Osteoblast (primary cell): ENCODE measurements around the gene ID3. TPM values are rescaled to one million over a fixed set of nuclear protein-coding genes. Genes with fewer than 3 reads are reported as not detected.

ENCODE experiments used
- DNase-seq: peaks from one replicate; pipeline ENCODE4 v3.0.0; 2011; ENCODE audit warnings: low spot score, mixed read lengths; ENCODE audit not compliant: insufficient read length; ENCODE audit errors: missing footprints
- H2AFZ ChIP-seq: 2 replicates; pipeline ENCODE4 v1.6.0; 2011; ENCODE audit warnings: mild to moderate bottlenecking, low read length
- H3K27ac ChIP-seq: 2 replicates; pipeline ENCODE4 v1.5.1; 2011; ENCODE audit warnings: mild to moderate bottlenecking, low read depth, low read length, moderate library complexity
- H3K27me3 ChIP-seq: 2 replicates; pipeline ENCODE4 v1.6.0; 2012; ENCODE audit warnings: mild to moderate bottlenecking, control low read depth, inconsistent platforms, low read length, moderate library complexity; ENCODE audit not compliant: insufficient read depth
- H3K36me3 ChIP-seq: 2 replicates; pipeline ENCODE4 v1.5.1; 2011; ENCODE audit warnings: mild to moderate bottlenecking, low read length, control low read depth, moderate library complexity; ENCODE audit not compliant: insufficient read depth
- H3K4me1 ChIP-seq: 2 replicates; pipeline ENCODE4 v1.5.1; 2011; ENCODE audit warnings: mild to moderate bottlenecking, low read length, control low read depth, moderate library complexity; ENCODE audit not compliant: insufficient read depth
- H3K4me2 ChIP-seq: 2 replicates; pipeline ENCODE4 v1.6.0; 2011; ENCODE audit warnings: mild to moderate bottlenecking, low read length; ENCODE audit not compliant: insufficient read depth
- H3K4me3 ChIP-seq: fragments of 200-600 bp; sonication (generic); 3 replicates; pipeline ENCODE4 v1.5.1; 2012; ENCODE audit warnings: mild to moderate bottlenecking, low read length, inconsistent platforms; ENCODE audit not compliant: insufficient read depth
- H3K79me2 ChIP-seq: 2 replicates; pipeline ENCODE4 v1.6.0; 2012; ENCODE audit warnings: mild to moderate bottlenecking, low read length, control low read depth, inconsistent platforms; ENCODE audit not compliant: insufficient read depth
- H3K9me3 ChIP-seq: 2 replicates; pipeline ENCODE4 v1.5.1; 2011; ENCODE audit warnings: low read depth, low read length, control low read depth
- H4K20me1 ChIP-seq: 2 replicates; pipeline ENCODE4 v1.6.0; 2012; ENCODE audit warnings: mild to moderate bottlenecking, low read length, control low read depth; ENCODE audit not compliant: insufficient read depth
- total RNA-seq: library from RNA; depleted of rRNA; stranded (reverse); fragments of >200 nt; gene quantifications from 2 replicates; pipeline ENCODE4 v1.2.3, GENCODE V29; 2012
- TF ChIP-seq, protein P1 (sequence below): IDR thresholded peaks from 2 replicates; pipeline ENCODE4 v1.5.1; 2011; ENCODE audit warnings: mild to moderate bottlenecking, low read depth, low read length, moderate library complexity; ENCODE audit errors: extremely low read depth

Gene ID3
- total RNA-seq, 1 donor = 240 TPM

DNA sequence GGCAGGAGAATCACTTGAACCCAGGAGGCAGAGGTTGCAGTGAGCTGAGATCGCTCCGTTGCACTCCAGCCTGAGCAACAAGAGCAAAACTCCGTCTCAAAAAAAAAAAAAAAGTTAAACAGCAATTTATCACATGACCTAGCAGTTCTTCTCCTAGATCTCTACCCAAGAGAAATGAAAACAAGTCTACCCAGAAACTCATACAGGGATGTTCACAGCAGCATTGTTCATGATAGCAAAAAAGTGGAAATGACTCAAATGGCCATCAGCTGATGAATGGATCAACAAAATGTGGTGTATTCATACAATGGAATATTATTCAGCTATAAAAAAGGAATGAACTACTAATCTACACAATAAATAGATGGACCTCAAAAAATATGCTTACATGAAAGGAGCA, 12.2 kb upstream of the ID3 start:
- Histone ChIP-seq H3K4me3 (no peak overlapping the region), H3K4me1 (peaks cover 25% of the 10 kb centered on the region), H3K36me3 (no peaks in the 10 kb centered on the region), H2AFZ (no peak overlapping the region), H3K4me2 (no peak overlapping the region), H3K79me2 (no peaks in the 10 kb centered on the region), H4K20me1 (no peaks in the 10 kb centered on the region), H3K27ac (no peak overlapping the region), H3K9me3 (no peaks in the 10 kb centered on the region), H3K27me3 (no peaks in the 10 kb centered on the region)
- TF ChIP-seq, protein P1, sequence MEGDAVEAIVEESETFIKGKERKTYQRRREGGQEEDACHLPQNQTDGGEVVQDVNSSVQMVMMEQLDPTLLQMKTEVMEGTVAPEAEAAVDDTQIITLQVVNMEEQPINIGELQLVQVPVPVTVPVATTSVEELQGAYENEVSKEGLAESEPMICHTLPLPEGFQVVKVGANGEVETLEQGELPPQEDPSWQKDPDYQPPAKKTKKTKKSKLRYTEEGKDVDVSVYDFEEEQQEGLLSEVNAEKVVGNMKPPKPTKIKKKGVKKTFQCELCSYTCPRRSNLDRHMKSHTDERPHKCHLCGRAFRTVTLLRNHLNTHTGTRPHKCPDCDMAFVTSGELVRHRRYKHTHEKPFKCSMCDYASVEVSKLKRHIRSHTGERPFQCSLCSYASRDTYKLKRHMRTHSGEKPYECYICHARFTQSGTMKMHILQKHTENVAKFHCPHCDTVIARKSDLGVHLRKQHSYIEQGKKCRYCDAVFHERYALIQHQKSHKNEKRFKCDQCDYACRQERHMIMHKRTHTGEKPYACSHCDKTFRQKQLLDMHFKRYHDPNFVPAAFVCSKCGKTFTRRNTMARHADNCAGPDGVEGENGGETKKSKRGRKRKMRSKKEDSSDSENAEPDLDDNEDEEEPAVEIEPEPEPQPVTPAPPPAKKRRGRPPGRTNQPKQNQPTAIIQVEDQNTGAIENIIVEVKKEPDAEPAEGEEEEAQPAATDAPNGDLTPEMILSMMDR = no peak
- DNase-seq = no peak

DNA sequence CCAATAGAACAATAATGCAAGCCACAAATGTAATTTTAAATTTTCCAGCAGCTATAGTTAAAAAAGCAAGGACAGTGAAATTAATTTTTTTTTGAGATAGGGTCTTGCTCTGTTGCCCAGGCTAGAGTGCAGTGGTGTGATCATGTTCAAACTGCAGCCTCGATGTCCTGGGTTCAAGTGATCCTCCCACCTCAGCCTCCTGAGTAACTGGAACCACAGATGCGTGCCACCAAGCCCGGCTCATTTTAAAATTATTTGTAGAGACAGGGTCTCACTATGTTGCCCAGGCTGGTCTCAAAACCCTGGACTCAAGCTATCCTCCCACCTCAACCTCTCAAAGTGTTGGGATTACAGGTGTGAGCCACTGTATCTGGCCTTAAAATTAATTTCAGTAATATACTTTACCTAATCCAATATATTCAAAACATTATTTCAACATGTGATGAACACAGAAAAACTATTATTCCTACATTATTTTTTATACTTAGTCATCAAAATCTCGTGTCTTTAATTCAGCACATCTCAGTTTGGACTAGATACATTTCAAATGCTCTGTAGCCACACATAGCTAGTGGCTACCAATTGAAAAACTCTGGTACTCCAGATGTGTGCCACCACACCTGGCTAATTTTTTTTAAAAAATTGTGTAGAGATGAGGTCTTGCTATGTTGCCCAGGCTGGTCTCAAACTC, 10.8 kb upstream of the ID3 start:
- no peak overlapping the region for H3K4me3 ChIP-seq
- H3K27me3 ChIP-seq = no peaks in the 10 kb centered on the region
- peaks cover 12% of the 10 kb centered on the region for H3K4me1 ChIP-seq
- H3K27ac ChIP-seq = no peak overlapping the region
- no peak overlapping the region for H2AFZ ChIP-seq
- no peaks in the 10 kb centered on the region for H3K36me3 ChIP-seq
- no peak for DNase-seq
- no peaks in the 10 kb centered on the region for H3K9me3 ChIP-seq
- TF ChIP-seq, protein P1 = no peak
- H3K79me2 ChIP-seq = no peaks in the 10 kb centered on the region
- H4K20me1 ChIP-seq = no peaks in the 10 kb centered on the region
- no peak overlapping the region for H3K4me2 ChIP-seq

DNA sequence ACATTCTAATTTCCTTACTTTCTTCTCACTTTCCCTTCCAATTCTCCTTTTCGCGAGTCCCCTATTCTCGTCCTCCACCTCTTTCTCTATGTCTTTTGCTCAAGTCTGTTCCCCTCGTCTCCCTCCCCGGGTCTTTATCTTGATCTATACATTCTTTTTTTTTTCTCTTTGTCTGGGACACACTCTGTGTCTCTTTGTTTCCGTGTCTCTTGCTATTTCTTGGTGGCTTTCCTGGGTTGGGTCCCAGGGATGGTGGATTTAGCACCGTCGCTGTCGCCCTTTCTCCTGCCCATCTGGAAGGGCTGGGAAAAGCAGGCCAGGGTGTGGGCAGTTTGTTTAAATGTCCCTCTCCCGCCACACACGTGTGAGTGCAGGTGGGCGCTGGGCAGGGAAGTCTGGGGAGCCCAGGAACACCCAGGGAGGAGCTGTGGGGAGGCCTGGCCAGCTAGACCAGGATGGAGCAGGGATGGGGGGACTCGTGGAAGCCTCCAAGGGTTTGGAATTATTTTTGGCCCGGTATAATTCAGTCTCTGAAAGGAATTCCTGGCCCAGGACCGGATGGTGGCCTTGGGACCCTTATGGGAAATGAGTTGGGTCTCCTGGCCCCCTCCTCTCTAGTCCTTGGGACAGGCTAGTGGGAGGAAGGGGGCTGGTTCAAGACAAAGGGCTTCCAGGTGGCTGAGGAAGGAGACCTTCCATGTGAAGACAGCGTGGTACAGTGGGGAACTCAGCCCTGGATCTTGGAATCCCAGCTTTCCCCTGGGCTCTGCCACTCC, 9.5 kb upstream of the ID3 start:
- Histone ChIP-seq H3K36me3 (no peaks in the 10 kb centered on the region), H3K4me3 (peak overlapping the region; percentile 76), H3K79me2 (no peaks in the 10 kb centered on the region), H4K20me1 (no peaks in the 10 kb centered on the region), H3K27ac (peak overlapping the region; percentile 56), H3K27me3 (no peaks in the 10 kb centered on the region), H3K9me3 (no peaks in the 10 kb centered on the region), H2AFZ (peak overlapping the region; percentile 88), H3K4me2 (peak overlapping the region; percentile 82), H3K4me1 (peaks cover 17% of the 10 kb centered on the region)
- TF ChIP-seq, protein P1 = no peak
- peak; percentile 83 for DNase-seq

DNA sequence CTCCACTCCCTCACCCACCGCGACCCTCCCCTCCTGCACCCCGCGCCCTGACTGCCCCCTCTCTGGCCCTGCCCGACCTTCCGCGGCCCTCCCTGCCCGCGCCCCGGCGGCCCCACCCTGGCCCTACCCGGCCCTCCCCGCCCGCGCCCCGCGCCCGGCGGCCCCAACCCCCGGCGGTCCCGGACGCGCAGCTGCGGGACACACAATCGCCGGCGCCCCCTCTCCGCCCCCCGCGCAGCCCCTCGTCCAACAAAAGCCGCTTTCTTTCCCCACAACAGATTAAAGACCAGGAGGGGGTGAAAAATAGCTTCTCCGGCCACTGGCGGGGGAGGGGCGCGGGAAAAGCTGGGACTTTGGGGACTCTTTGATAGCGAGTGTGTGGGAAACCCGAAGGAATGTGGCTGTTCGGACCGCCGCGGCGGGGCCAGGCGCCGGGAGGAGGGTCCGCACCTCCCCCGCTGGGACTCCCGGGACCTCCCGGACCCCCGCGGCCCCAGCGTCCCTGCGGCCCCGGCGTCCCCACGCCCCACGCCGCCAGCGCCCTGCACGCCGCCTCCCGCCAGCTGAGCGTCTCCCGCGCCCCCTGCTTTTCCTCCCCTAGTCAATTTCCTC, 8.8 kb upstream of the ID3 start:
- H3K79me2 ChIP-seq = no peaks in the 10 kb centered on the region
- peaks cover 18% of the 10 kb centered on the region for H3K4me1 ChIP-seq
- peak; percentile 90 for DNase-seq
- H3K27ac ChIP-seq = peak overlapping the region; percentile 56
- no peaks in the 10 kb centered on the region for H3K9me3 ChIP-seq
- no peaks in the 10 kb centered on the region for H3K27me3 ChIP-seq
- H3K4me3 ChIP-seq = peak overlapping the region; percentile 76
- TF ChIP-seq, protein P1 = no peak
- H3K36me3 ChIP-seq = no peaks in the 10 kb centered on the region
- no peaks in the 10 kb centered on the region for H4K20me1 ChIP-seq
- peak overlapping the region; percentile 82 for H3K4me2 ChIP-seq
- peak overlapping the region; percentile 88 for H2AFZ ChIP-seq
